Astrocyte (in vitro differentiated cells and primary cell): ENCODE measurements around the gene ABCC4.

Experiments
- CTCF ChIP-seq: IDR thresholded peaks from 2 replicates; pipeline ENCODE4 v1.5.1; 2011; ENCODE audit warnings: low read depth, mild to moderate bottlenecking, inconsistent platforms, low read length, moderate library complexity; ENCODE audit not compliant: insufficient read depth
- EZH2 ChIP-seq: IDR thresholded peaks from 2 replicates; pipeline ENCODE4 v1.6.1; 2012; ENCODE audit warnings: mild to moderate bottlenecking, low read length, inconsistent platforms; ENCODE audit not compliant: insufficient read depth

GRCh38 chr13:95337597-95337996, 36.3 kb upstream of the ABCC4 start:
- TF ChIP-seq CTCF, result no peak
- TF ChIP-seq EZH2, result no peak
